GM19395 (cell line): ENCODE data around the gene IPO8.
"Not testable (repeated sequence)": the region's sequence is repeated elsewhere in the genome, so short reads cannot be mapped to it uniquely, and the experiment has no call there.

ENCODE experiments used
- ATAC-seq: cut with Tn5 transposase; IDR thresholded peaks from one replicate; pipeline ENCODE4 v1.9.1; 2021; ENCODE audit warnings: mild to moderate bottlenecking, moderate library complexity; ENCODE audit not compliant: unreplicated experiment

The IPO8 gene

DNA sequence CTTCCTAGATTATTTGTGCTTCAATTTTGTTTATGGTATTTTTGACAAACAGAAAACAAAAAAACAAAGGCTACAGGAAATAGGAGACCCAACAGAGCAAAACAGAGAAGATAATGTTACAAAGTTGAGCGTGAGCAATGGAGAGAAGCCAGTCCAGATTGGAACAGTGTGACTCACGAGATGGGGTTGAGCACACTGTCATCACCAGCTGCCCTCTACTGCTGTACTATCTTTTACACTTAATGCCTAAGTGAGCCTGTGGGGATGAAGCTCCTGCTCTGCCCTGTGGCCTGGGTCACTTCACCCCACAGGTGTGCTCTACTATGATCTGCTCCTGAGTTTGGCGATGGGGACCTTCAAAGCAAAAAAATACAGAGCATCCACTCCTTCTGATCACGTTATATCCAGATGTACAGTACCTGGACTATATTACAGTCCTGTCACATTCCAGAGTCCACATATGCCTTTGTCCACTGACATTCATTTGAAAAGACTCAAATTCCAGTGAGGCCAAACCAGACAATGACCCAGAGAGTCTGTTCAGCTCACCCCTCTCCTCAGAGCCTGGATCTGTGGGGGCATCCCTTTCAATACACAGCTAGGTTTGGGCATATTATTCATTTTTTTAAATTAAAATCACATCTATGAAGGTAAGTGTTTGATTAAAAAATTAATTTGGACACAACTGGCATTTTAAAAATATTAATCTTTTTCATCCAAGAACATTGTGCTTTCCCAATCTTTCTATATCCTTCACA lies 4.4 kb downstream of the IPO8 start:
- ATAC-seq = no peak

DNA sequence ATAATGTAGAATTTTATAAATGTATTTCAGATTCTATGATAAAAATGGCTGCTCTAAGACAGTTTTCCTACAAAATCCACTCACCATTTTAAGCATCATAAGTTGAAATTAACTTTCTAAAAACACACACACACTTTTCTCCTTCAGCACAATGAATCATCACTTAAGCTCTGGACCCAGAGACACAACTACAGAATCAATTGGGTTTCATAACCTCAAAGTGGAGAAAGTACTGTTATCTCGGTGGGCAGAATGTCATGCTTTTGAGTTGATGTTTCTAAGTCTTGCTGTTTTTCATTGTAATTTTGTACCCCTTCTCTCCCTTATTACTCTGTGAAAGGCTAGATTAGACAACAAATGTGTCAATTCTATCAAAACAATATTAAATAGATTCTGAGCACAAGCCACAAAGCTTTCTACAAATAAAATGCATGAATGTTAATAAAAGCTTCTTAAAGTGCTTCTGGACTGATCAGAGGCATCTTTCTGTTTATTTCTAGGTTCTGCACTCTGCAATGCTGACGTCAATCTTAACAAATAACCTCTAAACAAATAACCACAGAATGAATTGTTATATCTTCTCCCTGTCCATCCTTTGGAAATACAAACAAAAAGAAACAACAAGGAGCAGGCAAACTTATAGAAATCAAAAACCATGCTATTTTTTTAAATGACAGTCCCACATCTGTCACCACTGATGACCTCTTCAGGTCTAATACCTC lies 8.2 kb downstream of the IPO8 start:
- ATAC-seq = no peak

DNA sequence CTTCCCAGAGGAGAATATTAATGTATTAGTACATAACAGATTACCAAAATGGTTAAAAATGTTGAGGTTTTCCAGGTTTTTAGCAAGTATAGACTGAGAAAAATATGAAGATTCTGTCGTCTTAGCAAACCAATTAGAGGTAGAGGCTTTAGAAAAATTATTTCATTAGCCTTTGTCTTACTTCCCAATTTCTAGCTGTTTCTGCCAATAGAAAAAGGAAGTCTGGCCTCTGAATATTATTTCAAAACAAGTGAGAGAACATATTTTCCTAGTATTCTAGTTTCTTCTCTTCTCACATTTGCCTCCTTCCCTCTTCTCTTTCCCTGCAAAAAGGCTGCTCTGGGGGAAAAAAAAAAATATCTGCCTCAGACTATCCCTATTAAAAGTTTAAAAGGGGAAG lies 16.4 kb downstream of the IPO8 start:
- no peak for ATAC-seq

DNA sequence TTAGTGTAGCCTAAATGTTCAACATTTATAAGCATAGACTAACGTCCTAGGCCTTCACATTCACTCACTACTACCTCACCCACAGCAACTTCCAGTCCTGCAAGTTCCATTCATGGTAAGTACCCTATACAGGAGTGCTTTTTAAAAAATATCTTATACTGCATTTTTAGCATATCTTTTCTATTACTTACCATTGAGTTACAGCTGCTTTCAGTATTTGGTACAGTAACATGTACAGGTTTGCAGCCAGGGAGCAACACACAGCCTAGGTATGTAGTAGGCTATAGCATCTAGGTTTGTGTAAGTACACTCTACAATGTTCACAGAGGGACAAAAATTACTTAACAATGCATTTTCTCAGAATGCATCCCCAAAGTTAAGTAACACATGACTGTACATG lies 17.4 kb downstream of the IPO8 start:
- ATAC-seq = no peak

DNA sequence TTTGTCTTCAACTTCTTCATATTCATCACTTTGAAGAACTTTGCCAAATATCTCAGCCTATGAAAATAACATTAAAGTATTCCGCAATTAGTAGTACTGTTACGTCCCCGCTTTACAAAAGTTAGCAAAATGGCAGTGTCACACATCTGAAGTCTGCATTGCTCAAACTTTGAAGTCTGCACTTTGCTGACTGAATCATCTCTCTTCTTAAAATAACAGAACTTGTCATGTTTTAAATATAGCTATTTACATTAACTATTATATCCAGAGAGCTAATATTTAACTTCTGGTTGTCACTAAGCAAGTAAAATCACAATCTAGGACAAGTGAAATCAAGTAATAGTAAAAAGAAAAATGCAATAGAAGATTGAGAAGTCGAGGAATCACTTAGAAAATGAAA lies 34.5 kb downstream of the IPO8 start:
- ATAC-seq = no peak

DNA sequence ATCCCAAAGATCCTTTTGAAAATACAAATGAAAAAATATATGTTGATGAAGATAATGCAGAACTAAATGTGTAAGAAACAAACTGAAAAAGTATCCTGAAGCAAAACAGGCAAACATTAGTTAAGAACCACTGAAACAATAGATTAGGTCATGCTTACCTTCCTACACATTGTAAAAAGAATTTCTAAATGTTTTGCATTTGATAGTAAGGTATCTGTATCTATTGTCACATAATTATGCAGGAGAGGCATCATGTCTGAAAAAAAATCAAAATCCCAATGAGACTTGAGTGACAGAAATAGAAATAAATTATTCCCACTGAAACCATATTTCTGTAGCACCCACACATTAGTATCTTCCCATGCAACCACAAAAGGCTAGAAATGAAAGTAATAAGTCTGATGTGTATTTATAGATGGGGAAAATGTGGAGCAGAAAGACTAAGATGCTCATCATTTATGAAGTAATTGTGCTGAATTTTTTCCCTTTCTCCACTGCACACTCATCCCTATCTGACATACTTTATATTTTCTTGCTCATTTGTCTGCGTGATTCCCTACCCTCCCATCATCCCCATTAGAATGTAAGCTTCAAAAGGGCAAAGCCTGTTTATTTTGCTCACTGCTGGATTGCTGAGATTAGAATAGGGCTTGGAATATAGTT lies 43.5 kb downstream of the IPO8 start:
- no peak for ATAC-seq

DNA sequence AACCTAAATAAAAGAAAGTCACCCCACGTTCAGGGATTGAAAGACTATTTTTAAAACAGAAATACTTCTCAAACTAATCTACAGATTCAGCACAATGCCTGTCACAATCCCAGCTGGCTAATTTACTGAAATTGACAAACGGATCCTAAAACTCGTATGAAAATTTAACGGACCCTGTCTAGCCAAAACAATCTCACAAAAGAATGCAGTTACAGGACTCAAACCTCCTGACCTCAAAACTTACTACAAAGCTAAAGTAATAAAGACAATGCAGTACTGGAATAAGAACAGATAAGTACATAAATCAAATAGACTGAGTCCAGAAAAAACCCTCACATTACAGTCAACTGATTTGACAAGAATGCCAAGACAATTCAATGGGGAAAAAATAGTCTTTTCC lies 48.8 kb downstream of the IPO8 start:
- ATAC-seq = no peak

DNA sequence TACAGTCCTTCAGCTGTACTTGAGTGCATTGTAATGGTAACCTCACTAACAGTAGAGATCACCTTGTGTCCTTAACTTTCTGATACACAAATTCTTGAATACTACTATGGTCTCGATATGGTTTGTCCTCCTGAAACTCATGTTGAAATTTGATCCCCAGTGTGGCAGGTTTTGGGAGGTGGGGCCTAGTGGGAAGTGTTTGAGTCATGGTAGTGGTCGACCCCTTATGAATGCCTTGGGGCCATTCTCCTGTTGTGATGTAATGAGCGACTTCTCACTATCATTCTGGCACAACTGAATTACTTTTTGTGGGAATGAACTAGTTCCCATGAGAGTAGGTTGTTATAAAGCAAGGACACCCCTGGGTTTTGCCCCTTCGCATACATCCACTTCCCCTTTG lies 52.3 kb downstream of the IPO8 start:
- ATAC-seq = no peak

DNA sequence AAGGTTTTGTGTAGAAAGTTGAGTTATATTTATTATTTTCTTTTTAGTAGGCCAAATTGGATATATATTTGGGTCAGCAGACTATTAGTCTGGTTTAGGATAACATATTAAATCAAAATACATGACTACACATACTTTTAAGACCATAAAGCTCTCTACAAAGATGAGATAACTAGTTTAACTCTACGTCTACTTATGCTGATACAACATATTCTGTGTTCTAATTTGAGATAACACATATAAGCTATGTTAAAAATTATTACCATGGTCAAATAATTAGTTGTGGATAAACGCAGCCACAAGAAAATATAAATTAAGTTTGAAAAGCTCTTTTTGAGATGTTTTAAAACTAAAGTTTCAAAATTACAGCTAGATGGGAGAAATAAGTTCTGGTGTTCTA lies 55.3 kb downstream of the IPO8 start:
- no peak for ATAC-seq

DNA sequence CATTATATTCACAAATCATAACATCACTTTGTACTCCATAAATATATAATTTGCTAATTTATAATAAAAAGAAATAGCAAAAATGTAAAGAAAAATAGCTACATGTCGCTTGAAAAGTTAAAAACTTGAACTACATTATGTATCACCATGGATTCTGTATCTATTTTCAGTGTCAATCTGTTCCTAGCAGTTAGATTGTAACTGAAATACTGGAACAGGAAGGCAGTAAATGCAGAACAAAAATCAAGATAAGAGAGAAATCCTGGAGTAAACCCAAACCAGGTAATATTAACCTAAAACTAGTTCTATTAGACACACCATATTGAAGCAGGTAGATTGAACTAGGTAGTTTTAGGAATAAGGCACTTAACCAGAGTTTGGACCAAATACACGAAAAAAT lies 60.3 kb downstream of the IPO8 start:
- no peak for ATAC-seq

DNA sequence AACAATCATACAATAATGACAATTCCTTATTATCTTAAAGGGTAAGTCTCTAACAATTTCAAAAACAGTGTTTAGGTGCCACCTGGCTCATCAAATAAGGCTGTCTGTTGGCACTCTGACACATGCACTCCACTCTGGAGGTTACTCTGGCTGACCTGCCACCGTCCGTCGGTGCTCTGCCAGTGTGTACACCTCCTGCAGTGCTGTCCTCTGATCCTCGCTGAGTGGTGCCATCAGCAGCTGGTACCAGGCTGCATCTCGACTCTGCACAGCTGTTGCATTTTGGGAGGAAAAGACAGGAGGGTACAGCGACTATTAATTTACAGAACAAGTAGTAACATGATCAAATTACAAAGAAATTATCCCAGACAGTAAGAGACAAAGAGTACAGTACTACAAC lies 63.9 kb downstream of the IPO8 start:
- ATAC-seq = no peak

DNA sequence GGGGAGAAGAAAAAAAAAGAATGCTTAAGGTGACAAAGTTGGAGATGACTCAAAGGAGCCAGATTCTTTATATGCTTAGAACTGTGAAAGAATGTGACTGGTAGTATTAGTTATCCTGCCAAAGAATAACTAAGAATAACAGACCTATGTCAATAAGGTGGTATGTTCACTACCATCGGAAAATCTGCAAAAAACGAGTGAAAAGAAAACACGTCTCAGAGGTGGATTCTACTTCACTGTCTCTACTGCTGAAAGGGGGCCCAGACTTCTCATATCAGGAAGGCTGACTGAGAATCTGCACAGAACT lies 64.7 kb downstream of the IPO8 start:
- no peak for ATAC-seq

DNA sequence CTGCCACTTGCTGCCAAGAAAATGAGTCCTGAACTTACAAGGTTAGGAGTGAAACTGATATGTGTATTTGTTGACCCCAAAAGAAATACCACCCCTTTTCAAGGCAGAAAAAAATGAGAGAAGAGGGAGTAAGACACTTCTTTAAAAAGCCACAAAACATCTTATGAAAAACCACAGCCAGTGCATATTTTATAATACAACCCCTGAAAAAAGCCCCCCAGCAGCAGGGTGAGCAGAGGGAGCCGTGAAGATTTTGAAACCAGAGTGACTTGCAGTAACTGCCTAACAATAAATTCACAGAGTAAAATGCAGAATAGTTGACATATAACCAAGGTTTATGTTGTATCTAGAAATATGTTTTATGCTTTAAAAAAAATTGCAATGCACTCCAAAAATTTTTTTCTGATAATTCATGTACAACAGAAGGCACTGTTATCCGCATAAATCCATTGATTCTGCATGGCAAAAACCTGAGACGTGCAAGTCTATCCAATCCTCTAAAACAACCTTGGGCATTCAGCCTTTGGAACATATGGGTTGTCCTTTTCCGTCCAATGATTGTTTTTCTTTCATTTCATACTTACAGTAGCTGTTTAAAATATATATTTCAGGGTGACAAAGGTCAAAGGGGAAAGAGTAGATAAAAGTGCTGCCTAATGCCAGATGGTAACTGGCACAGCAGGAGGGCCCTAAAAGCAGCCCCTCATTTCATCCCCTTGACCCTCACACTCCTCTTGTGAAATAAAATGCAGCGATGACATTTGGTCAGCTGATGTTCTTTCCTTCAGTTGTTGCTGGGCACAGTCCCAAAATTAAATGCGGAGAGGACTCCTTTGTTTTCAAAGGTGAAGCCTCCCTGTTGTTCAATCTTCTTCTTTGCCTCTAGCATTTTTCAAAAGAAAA lies 65.3 kb downstream of the IPO8 start:
- no peak for ATAC-seq

DNA sequence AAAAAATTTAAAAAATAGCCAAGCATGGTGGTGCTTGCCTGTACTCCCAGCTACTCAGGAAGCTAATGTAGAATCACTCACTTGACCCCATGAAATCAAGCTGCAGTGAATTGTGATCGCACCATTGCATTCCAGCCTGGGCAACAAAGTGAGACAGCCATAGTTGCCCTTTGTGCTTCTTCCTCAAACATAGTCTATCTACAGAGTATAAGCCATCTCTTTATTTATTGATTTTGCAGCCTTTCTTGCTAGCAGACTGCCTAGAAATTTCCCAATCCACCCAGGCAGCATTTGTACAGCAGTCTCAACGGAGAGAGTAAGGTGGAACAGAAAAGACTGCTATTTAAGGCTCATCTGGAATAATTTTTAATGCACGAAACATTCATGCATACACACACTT lies 68.8 kb downstream of the IPO8 start:
- no peak for ATAC-seq

DNA sequence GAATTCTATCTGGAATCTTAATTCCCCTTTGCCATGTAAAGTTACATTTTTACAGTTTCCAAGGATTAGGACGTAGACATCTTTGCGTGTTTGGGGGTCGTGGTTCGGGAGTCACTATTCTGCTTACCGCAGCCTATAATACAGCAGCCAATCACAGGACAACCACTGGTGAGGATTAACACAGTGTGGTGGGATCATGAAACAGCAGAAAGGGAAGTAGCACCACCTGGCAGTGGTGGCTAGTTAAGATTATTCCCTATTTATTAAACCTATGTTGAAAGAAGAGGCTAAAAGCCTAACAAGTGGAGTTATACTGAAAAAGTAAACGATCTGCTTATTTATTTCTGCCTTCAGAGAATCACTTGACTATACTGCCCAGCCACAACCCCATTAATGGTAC lies 71.7 kb downstream of the IPO8 start:
- no peak for ATAC-seq

DNA sequence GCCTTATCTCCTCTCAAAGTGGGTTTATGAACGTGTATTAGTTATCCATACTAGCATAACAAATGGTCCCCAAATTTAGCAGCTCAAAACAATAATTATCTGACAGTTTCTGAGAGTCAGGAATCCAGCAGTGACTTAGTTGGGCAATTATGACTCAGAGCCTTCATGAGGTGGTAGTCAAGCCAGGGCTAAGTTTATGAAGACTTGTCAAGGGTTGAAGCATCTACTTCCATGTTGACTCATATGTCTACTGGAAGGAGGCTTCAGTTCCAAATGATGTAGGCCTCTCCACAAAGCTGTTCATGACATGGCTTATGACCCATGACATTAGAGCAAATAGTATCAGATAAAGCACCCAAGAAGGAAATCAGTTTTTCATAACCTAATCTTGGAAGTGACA lies 73.2 kb downstream of the IPO8 start:
- ATAC-seq = peak; percentile 92

DNA sequence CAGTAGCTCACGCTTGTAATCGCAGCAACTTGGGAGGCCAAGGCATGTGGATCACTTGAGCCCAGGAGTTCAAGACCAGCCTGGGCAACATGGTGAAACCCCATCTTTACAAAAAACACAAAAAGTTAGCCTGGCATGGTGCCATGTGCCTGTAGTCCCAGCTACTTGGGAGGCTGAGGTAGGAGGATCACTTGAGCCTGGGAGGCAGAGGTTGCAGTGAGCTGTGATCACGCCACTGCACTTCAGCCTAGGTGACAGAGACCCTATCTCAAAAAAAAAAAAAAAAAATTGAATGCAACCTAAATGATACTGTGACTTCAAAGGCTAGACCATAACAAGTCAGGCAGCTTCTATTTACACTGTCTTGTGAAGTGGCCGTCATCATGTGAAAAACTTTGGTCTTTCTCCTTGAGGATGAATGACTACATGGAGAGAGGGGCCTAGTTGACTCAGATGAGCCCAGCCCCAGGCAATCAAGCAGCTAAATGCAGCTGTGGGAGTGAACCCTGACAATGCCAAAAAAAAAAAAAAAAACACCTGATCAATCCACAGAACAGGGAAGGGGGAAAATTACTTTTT lies 73.9 kb downstream of the IPO8 start:
- ATAC-seq = not testable (repeated sequence)

DNA sequence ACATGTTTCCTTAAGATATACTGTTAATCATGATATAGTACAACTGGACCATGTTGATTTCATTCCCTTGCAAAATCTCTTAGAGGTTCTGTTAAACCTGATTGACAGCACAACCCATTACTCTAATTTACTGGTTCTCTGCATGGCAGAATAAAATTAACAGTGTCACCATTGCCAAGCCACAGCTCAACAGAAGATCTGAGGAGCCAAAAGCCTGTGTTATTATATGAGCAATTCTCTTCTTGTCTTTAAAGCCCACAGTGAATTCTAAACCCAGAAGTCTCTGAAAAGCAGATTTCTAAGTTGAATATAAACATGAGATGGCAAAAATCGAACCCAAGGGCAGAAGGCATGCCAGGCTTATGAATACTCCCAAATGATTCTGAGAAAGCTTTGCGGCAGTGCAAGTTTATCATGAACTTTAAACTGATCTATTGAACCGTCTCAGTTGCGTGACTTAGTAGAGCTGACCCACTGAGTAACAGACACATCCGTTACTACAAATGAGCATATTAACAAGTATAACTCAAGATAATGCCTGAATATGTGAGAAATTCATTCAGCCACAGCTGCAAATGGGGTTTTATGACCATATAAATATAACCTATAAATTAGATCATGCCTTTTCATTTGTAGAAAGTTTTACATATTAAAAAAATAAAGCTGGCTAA lies 78.2 kb downstream of the IPO8 start:
- ATAC-seq = no peak

DNA sequence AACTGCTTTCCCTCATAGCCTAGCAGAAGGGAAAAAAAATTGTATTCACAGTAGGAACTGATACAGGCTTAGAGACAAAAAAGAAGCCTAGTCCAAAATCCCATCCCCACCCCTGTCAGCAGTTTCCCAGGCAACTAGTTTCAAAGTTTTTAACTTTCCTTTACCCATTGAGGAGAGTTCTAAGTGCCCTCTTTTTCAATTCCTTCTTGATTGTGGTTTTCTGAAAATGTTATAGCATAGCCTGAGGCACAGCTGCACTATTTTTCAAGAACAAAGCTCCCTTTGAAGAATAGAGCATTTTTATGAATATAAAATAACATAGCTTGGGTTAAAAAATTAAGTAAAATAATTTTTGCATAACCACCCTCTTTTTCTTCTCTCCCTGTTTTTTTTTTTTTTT lies 81.6 kb downstream of the IPO8 start:
- ATAC-seq = no peak

DNA sequence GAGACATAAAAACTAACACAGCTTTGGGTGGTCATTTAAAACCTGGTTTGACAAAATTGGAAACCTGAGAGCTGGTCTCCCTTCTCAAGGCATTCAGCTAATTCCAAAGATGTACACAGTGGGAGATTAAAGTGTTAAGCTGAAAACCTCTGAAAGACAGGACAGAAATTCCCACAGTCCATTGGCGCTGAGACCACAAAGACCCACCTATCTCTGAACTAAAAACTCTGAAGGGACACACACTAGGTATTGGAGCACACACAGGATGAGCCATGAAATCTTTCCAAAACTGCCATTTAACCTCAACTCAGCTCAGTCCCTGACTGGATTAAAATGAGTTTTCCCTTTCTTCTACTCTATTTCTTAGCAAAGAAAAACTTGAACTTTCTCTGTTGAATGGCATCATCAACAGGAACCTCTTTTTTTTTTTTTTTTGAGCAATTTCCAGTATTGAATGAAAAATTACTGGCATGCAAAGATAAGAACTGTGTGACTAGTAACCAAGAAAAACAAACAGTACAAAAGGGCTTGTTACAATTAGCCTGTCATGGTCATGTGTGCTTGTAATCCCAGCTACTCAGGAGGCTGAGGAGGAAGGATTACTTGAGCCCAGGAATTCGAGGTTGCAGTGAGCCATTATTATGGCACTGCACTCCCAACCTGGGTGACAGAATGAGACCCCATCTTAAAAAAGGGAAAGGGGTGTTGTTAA lies 82.4 kb downstream of the IPO8 start:
- no peak for ATAC-seq
